Fibroblast of peridontal ligament (primary cell): ENCODE data around the gene KCNQ5.
A peak's percentile ranks its signal among the peaks of the same experiment; 100 is the strongest.
"Not testable (repeated sequence)": the region's sequence is repeated elsewhere in the genome, so short reads cannot be mapped to it uniquely, and the experiment has no call there.

ENCODE experiments used
- DNase-seq: peaks from one replicate; pipeline ENCODE4 v3.0.0-alpha.2; 2010; ENCODE audit errors: extremely low read depth

KCNQ5 gene

GRCh38 chr6:72841195-72841594 is 219.3 kb downstream of the KCNQ5 start:
- no peak for DNase-seq

GRCh38 chr6:72842140-72842539 is 220.3 kb downstream of the KCNQ5 start:
- no peak for DNase-seq

- no peak for DNase-seq
Observed at GRCh38 chr6:72844614-72845013, 222.8 kb downstream of the KCNQ5 start.

- DNase-seq = peak; percentile 54
Observed at GRCh38 chr6:72849346-72849745, 227.5 kb downstream of the KCNQ5 start.

GRCh38 chr6:72850040-72850439 is 228.2 kb downstream of the KCNQ5 start:
- no peak for DNase-seq

- no peak for DNase-seq
Observed at GRCh38 chr6:72850469-72850868, 228.6 kb downstream of the KCNQ5 start.

GRCh38 chr6:72855471-72855870 is 233.6 kb downstream of the KCNQ5 start:
- DNase-seq = peak; percentile 17

GRCh38 chr6:72856801-72857200 is 234.9 kb downstream of the KCNQ5 start:
- DNase-seq = no peak

- DNase-seq = peak; percentile 19
Observed at GRCh38 chr6:72857791-72858585, 236.1 kb downstream of the KCNQ5 start.

- peak; percentile 29 for DNase-seq
Observed at GRCh38 chr6:72861059-72861458, 239.2 kb downstream of the KCNQ5 start.

GRCh38 chr6:72861935-72862432 is 240.1 kb downstream of the KCNQ5 start:
- peak; percentile 53 for DNase-seq

GRCh38 chr6:72863131-72863530 is 241.3 kb downstream of the KCNQ5 start:
- no peak for DNase-seq

- DNase-seq = no peak
Observed at GRCh38 chr6:72864236-72864635, 242.4 kb downstream of the KCNQ5 start.

GRCh38 chr6:72864799-72865198 is 242.9 kb downstream of the KCNQ5 start:
- DNase-seq = no peak

GRCh38 chr6:72865467-72865866 is 243.6 kb downstream of the KCNQ5 start:
- peak; percentile 23 for DNase-seq

- no peak for DNase-seq
Observed at GRCh38 chr6:72869621-72870020, 247.8 kb downstream of the KCNQ5 start.

GRCh38 chr6:72873433-72873832 is 251.6 kb downstream of the KCNQ5 start:
- DNase-seq = no peak

GRCh38 chr6:72876256-72876655 is 254.4 kb downstream of the KCNQ5 start:
- DNase-seq = no peak

GRCh38 chr6:72886170-72886569 is 264.3 kb downstream of the KCNQ5 start:
- DNase-seq = no peak

GRCh38 chr6:72890233-72890632 is 268.4 kb downstream of the KCNQ5 start:
- DNase-seq = no peak

- peak; percentile 64 for DNase-seq
Observed at GRCh38 chr6:72890671-72891070, 268.8 kb downstream of the KCNQ5 start.

- DNase-seq = no peak
Observed at GRCh38 chr6:72892901-72893300, 271.0 kb downstream of the KCNQ5 start.

GRCh38 chr6:72894091-72894490 is 272.2 kb downstream of the KCNQ5 start:
- no peak for DNase-seq

- DNase-seq = not testable (repeated sequence)
Observed at GRCh38 chr6:72898313-72898712, 276.4 kb downstream of the KCNQ5 start.
